ENCODE measurements around the gene RGPD8.
"Not testable (repeated sequence)": the region's sequence is repeated elsewhere in the genome, so short reads cannot be mapped to it uniquely, and the experiment has no call there.

The RGPD8 gene

GRCh38 chr2:112435716-112436431, 2.4 kb upstream of the RGPD8 start:
- not testable (repeated sequence) for DNase-seq (ENCODE audit: extremely low read depth in 1 of 2, low read depth in 1 of 2)

- DNase-seq (ENCODE audit: extremely low read depth in 1 of 2, low read depth in 1 of 2) = not testable (repeated sequence)
These were observed 1.7 kb upstream of the RGPD8 start for GRCh38 chr2:112434890-112435715.

GRCh38 chr2:112433932-112434730, 686 bp upstream of the RGPD8 start:
- DNase-seq (ENCODE audit: extremely low read depth in 1 of 2, low read depth in 1 of 2) = no peak

- DNase-seq (ENCODE audit: extremely low read depth in 1 of 2, low read depth in 1 of 2) = not testable (repeated sequence)
These were observed 538 bp downstream of the RGPD8 start for GRCh38 chr2:112432735-112433479.

- not testable (repeated sequence) for DNase-seq (ENCODE audit: extremely low read depth in 1 of 2, low read depth in 1 of 2)
These were observed 1.1 kb downstream of the RGPD8 start for GRCh38 chr2:112432390-112432734.

GRCh38 chr2:112431587-112432295, 1.7 kb downstream of the RGPD8 start:
- DNase-seq (ENCODE audit: extremely low read depth in 1 of 2, low read depth in 1 of 2) = not testable (repeated sequence)

GRCh38 chr2:112424553-112424952, 8.9 kb downstream of the RGPD8 start:
- not testable (repeated sequence) for DNase-seq (ENCODE audit: extremely low read depth in 1 of 2, low read depth in 1 of 2)

GRCh38 chr2:112416860-112417259, 16.6 kb downstream of the RGPD8 start:
- not testable (repeated sequence) for DNase-seq (ENCODE audit: extremely low read depth in 1 of 2, low read depth in 1 of 2)

GRCh38 chr2:112360055-112360454, 73.4 kb downstream of the RGPD8 start:
- DNase-seq (ENCODE audit: extremely low read depth in 1 of 2, low read depth in 1 of 2) = not testable (repeated sequence)

GRCh38 chr2:112354335-112354734, 79.1 kb downstream of the RGPD8 start:
- DNase-seq (ENCODE audit: extremely low read depth in 1 of 2, low read depth in 1 of 2) = not testable (repeated sequence)

GRCh38 chr2:112352809-112353603, 80.4 kb downstream of the RGPD8 start:
- not testable (repeated sequence) for DNase-seq (ENCODE audit: extremely low read depth in 1 of 2, low read depth in 1 of 2)

GRCh38 chr2:112352292-112352691, 81.2 kb downstream of the RGPD8 start:
- DNase-seq (ENCODE audit: extremely low read depth in 1 of 2, low read depth in 1 of 2) = not testable (repeated sequence)

- DNase-seq (ENCODE audit: extremely low read depth in 1 of 2, low read depth in 1 of 2) = no peak
These were observed 88.1 kb downstream of the RGPD8 start for GRCh38 chr2:112345030-112346027.

- DNase-seq (ENCODE audit: extremely low read depth in 1 of 2, low read depth in 1 of 2) = no peak
These were observed 89.4 kb downstream of the RGPD8 start for GRCh38 chr2:112343827-112344585.

GRCh38 chr2:112342067-112342550, 91.3 kb downstream of the RGPD8 start:
- DNase-seq (ENCODE audit: extremely low read depth in 1 of 2, low read depth in 1 of 2) = no peak

- no peak for DNase-seq (ENCODE audit: extremely low read depth in 1 of 2, low read depth in 1 of 2)
These were observed 92.8 kb downstream of the RGPD8 start for GRCh38 chr2:112340475-112341267.

All from activated CD8-positive, alpha-beta memory T cell treated with anti-CD3 and anti-CD28 coated beads for 1 hour (primary cell).